A549 (cell line): ENCODE data around the gene ATG2A. TPM values are rescaled to one million over a fixed set of nuclear protein-coding genes. Genes with fewer than 3 reads are reported as not detected.
A peak's percentile ranks its signal among the peaks of the same experiment; 100 is the strongest.

ENCODE experiments used
- ATAC-seq, 2 experiments: fragments of 200-7000 bp in 1 of 2; fragments of >200 bp in 1 of 2; cut with Nextera tagmentation in 1 of 2; cut with Tn5 transposase in 1 of 2; 3 replicates each; pipeline versions ENCODE4 v1.8.0 to v1.9.1; 2018 to 2020; ENCODE audit warnings: mild to moderate bottlenecking in 1 of 2, moderate library complexity in 1 of 2
- CTCF ChIA-PET: fragments of 300-600 bp; sonication (Branson Sonifier 250); formaldehyde crosslinking; extraction: SDS; loops from one replicate; lab custom pipeline; 2021; ENCODE audit warnings: antibody characterized with exemption, inconsistent platforms; lab: Yijun Ruan, JAX
- POLR2A ChIA-PET: fragments of 350-600 bp; formaldehyde crosslinking; extraction: SDS; loops from one replicate; lab custom pipeline; 2021; ENCODE audit warnings: antibody characterized with exemption, inconsistent platforms; lab: Yijun Ruan, JAX
- DNase-seq, 2 experiments: peaks; one replicate each; pipeline versions ENCODE4 v3.0.0 to v3.0.0-alpha.2; 2011 to 2016; ENCODE audit warnings: low read depth in 1 of 2, low spot score in 1 of 2
- FAIRE-seq: peaks from 2 replicates; lab custom pipeline; 2011; peaks lifted over from hg19 to GRCh38; lab: Jason Lieb, UNC
- H3K27ac ChIP-seq, 2 experiments: fragments of >200 bp; sonication (Bioruptor Twin); formaldehyde crosslinking; 3 replicates each; pipeline ENCODE4 v1.5.1; 2016 to 2017
- H3K4me1 ChIP-seq: fragments of >200 bp; sonication (Bioruptor Twin); formaldehyde crosslinking; 3 replicates; pipeline ENCODE4 v1.6.1; 2016
- H3K4me2 ChIP-seq: fragments of >200 bp; sonication (Bioruptor Twin); formaldehyde crosslinking; 3 replicates; pipeline ENCODE4 v1.6.1; 2016
- H3K4me3 ChIP-seq: fragments of >200 bp; sonication (Bioruptor Twin); formaldehyde crosslinking; 3 replicates; pipeline ENCODE4 v1.5.1; 2016
- H3K9me3 ChIP-seq: fragments of >200 bp; sonication (Bioruptor Twin); formaldehyde crosslinking; 3 replicates; pipeline ENCODE4 v1.6.1; 2016
- CBX2 ChIP-seq: fragments of 200-600 bp; sonication (generic); IDR thresholded peaks from 2 replicates; pipeline ENCODE4 v1.6.1; 2016; ENCODE audit warnings: low read depth, mild to moderate bottlenecking, borderline replicate concordance
- CBX8 ChIP-seq: fragments of 200-600 bp; sonication (generic); IDR thresholded peaks from 2 replicates; pipeline ENCODE4 v1.6.1; 2016
- CHD2 ChIP-seq: fragments of 150-350 bp; IDR thresholded peaks from 2 replicates; pipeline ENCODE4 v1.6.1; 2014; ENCODE audit warnings: low read length; ENCODE audit not compliant: partially characterized antibody
- EHF ChIP-seq: fragments of 250-450 bp; sonication (Bioruptor Pico); IDR thresholded peaks from 2 replicates; pipeline ENCODE4 v1.5.0; 2020; ENCODE audit warnings: mild to moderate bottlenecking
- EHMT2 ChIP-seq: fragments of 200-600 bp; sonication (generic); IDR thresholded peaks from 2 replicates; pipeline ENCODE4 v1.6.1; 2016; ENCODE audit warnings: antibody characterized with exemption, low read depth, mild to moderate bottlenecking, moderate library complexity
- EP300 ChIP-seq, 2 experiments: fragments of >200 bp; sonication (Bioruptor Twin); formaldehyde crosslinking; IDR thresholded peaks; 2 replicates in 1 of 2; 3 replicates in 1 of 2; pipeline ENCODE4 v1.6.1; 2016 to 2017
- FOSL2 ChIP-seq, 2 experiments: fragments of 450-650 bp in 1 of 2; fragments of >200 bp in 1 of 2; sonication (Bioruptor Twin) in 1 of 2; formaldehyde crosslinking; IDR thresholded peaks; 2 replicates each; pipeline versions ENCODE4 v1.5.0 to v1.6.1; 2016 to 2020; ENCODE audit warnings: mild to moderate bottlenecking in 1 of 2, moderate library complexity in 1 of 2
- HDAC2 ChIP-seq: fragments of 200-600 bp; sonication (generic); IDR thresholded peaks from 2 replicates; pipeline ENCODE4 v1.6.1; 2016
- HOXB13 ChIP-seq: fragments of 250-450 bp; sonication (Bioruptor Pico); IDR thresholded peaks from 2 replicates; pipeline ENCODE4 v1.5.0; 2020; ENCODE audit warnings: low read depth, mild to moderate bottlenecking, moderate library complexity
- MAFK ChIP-seq: fragments of 450-650 bp; IDR thresholded peaks from 2 replicates; pipeline ENCODE4 v1.6.1; 2014; ENCODE audit not compliant: partially characterized antibody
- MYC ChIP-seq: IDR thresholded peaks from 2 replicates; pipeline ENCODE4 v1.6.1; 2012; ENCODE audit warnings: mild to moderate bottlenecking, inconsistent platforms, low read length, improper control_type of control experiment, borderline replicate concordance
- RCOR1 ChIP-seq: fragments of 150-350 bp; IDR thresholded peaks from 2 replicates; pipeline ENCODE4 v1.6.1; 2014; ENCODE audit warnings: antibody characterized with exemption, low read length, low read depth
- REST ChIP-seq: fragments of 200-600 bp; sonication (generic); IDR thresholded peaks from 2 replicates; pipeline ENCODE4 v1.6.1; 2016; ENCODE audit warnings: antibody characterized with exemption, mild to moderate bottlenecking, moderate library complexity
- RFX5 ChIP-seq: fragments of 450-650 bp; IDR thresholded peaks from 2 replicates; pipeline ENCODE4 v1.7.1; 2014; ENCODE audit warnings: antibody characterized with exemption, mild to moderate bottlenecking, moderate library complexity
- SREBF2 ChIP-seq: fragments of 450-650 bp; IDR thresholded peaks from 2 replicates; pipeline ENCODE4 v1.6.1; 2014; ENCODE audit warnings: mild to moderate bottlenecking, moderate library complexity
- TP53 ChIP-seq: fragments of 250-450 bp; sonication (Bioruptor Pico); IDR thresholded peaks from 2 replicates; pipeline ENCODE4 v1.5.0; 2021; ENCODE audit warnings: mild to moderate bottlenecking, moderate library complexity
- ZC3H11A ChIP-seq: fragments of 450-650 bp; IDR thresholded peaks from 2 replicates; pipeline ENCODE4 v1.6.1; 2014; ENCODE audit warnings: antibody characterized with exemption, mild to moderate bottlenecking
- ZFP36 ChIP-seq: fragments of 450-650 bp; IDR thresholded peaks from 2 replicates; pipeline ENCODE4 v1.6.1; 2014; ENCODE audit warnings: borderline replicate concordance; ENCODE audit not compliant: partially characterized antibody
- WGBS: methylation state at CpG from one replicate; pipeline ENCODE4 v1.1.6; 2017; ENCODE audit errors: missing lambda C conversion rate; 5-methylcytosine and 5-hydroxymethylcytosine counted together
- polyA plus RNA-seq, 4 experiments: library from polyadenylated mRNA; depleted of rRNA in 3 of 4; stranded (reverse); fragments of >200 nt; fragmentation: RNase III in 1 of 4; extraction: RNeasy Plus Mini Kit Qiagen cat#74134 plus additional on column Dnase treatment in 1 of 4; gene quantifications; 2 replicates in 3 of 4; 3 replicates in 1 of 4; pipeline ENCODE4 v1.2.3, GENCODE V29; 2011 to 2017
- TF ChIP-seq, protein P1 (sequence below): fragments of >200 bp; sonication (Bioruptor Twin); formaldehyde crosslinking; IDR thresholded peaks from 3 replicates; pipeline ENCODE4 v1.5.1; 2016

Gene ATG2A
- polyA plus RNA-seq, 2 of the 4 experiments (the other 2 are of a cell fraction): 3.1 to 13.4 TPM

GRCh38 chr11:64947208-64947814 is 30.3 kb upstream of the ATG2A start (continued):
- no peak for TF ChIP-seq REST
- TF ChIP-seq CBX2: no peak
- TF ChIP-seq HOXB13: no peak
- TF ChIP-seq EHMT2: no peak
- no peak for TF ChIP-seq MAFK
- TF ChIP-seq HDAC2: no peak
- TF ChIP-seq MYC: no peak
- TF ChIP-seq, protein P1, sequence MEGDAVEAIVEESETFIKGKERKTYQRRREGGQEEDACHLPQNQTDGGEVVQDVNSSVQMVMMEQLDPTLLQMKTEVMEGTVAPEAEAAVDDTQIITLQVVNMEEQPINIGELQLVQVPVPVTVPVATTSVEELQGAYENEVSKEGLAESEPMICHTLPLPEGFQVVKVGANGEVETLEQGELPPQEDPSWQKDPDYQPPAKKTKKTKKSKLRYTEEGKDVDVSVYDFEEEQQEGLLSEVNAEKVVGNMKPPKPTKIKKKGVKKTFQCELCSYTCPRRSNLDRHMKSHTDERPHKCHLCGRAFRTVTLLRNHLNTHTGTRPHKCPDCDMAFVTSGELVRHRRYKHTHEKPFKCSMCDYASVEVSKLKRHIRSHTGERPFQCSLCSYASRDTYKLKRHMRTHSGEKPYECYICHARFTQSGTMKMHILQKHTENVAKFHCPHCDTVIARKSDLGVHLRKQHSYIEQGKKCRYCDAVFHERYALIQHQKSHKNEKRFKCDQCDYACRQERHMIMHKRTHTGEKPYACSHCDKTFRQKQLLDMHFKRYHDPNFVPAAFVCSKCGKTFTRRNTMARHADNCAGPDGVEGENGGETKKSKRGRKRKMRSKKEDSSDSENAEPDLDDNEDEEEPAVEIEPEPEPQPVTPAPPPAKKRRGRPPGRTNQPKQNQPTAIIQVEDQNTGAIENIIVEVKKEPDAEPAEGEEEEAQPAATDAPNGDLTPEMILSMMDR: no peak
- TF ChIP-seq CHD2: no peak

DNA sequence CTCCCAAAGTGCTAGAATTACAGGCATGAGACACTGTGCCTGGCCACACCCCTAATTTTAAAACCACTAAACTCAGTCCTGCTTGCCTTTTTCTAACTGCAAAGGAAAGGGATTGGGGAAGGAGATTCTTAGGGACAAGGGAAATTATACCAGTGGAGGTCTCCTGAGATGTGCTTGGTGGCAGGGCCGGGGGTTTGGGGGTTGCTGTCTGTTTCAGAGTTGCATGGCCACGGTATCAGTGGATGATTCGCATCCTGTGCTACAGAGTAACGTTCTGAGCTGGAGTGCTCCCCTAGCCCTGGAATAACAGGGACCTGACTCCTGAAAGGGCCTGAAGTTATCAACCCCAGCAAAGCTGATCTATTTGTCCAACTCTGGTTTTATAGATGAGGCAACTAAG is 19.5 kb upstream of the ATG2A start:
- no peaks in the 10 kb centered on the region for H3K9me3 ChIP-seq
- 72% methylated on average over 4 of the region's 4 CpGs for WGBS
- TF ChIP-seq CBX8 (no peak), ZFP36 (no peak), EHF (CRISPR knock-in tag) (no peak), CBX2 (no peak)
- TF ChIP-seq, all 56 proteins: peak for 0
- Histone ChIP-seq H3K4me2 (no peak overlapping the region), H3K4me3 (no peak overlapping the region), H3K4me1 (no peaks in the 10 kb centered on the region), H3K27ac (no peak overlapping the region)
- POLR2A ChIA-PET: no interaction called here
- DNase-seq (no peak), FAIRE-seq (no peak), ATAC-seq (no peak)
- CTCF ChIA-PET: interaction anchor here (0.9 to 3.2 kb wide), 5 partner anchors 12 to 78 kb away, joined by 3 to 11 read pairs (median 4); partner anchors contain the start of genes ARL2 and PPP2R5B

GRCh38 chr11:64935359-64936081 is 18.5 kb upstream of the ATG2A start, which contains the start of gene GPHA2:
Gene GPHA2 (minus strand): TSS chr11:64935893. CDS start chr11:64935460, 433 bp downstream.
- no peaks in the 10 kb centered on the region for H3K4me1 ChIP-seq
- CTCF ChIA-PET: interaction anchor here (0.9 to 3.2 kb wide), 8 partner anchors 11 to 79 kb away, joined by 3 to 11 read pairs (median 4); partner anchors contain the start of genes ARL2, BATF2 and PPP2R5B
- no peaks in the 10 kb centered on the region for H3K9me3 ChIP-seq
- WGBS: 85% methylated on average over 13 of the region's 14 CpGs
- FAIRE-seq (no peak), DNase-seq (no peak), ATAC-seq (peak in 1 of 2 experiments; percentile 19; a peak in 1 of 6 replicates)
- POLR2A ChIA-PET: no interaction called here
- TF ChIP-seq EHMT2: no peak
- no peak for TF ChIP-seq MYC
- TF ChIP-seq EP300 (IDR thresholded peaks at IDR 0.05): no peak
- no peak for TF ChIP-seq TP53 (CRISPR knock-in tag)
- no peak for TF ChIP-seq SREBF2
- TF ChIP-seq RFX5: no peak
- no peak for TF ChIP-seq FOSL2 (IDR thresholded peaks at IDR 0.05)
- no peak for TF ChIP-seq FOSL2 (CRISPR knock-in tag; IDR thresholded peaks at IDR 0.05)
- TF ChIP-seq ZC3H11A: no peak
- no peak for TF ChIP-seq RCOR1
- no peak within 1 kb of the TSS for H3K27ac ChIP-seq
- no peak within 1 kb of the TSS for H3K4me2 ChIP-seq
- no peak within 1 kb of the TSS for H3K4me3 ChIP-seq
